Adipocyte (in vitro differentiated cells): ENCODE results near the gene NFE2L1.
"Not testable (repeated sequence)": the region's sequence is repeated elsewhere in the genome, so short reads cannot be mapped to it uniquely, and the experiment has no call there.

Source experiments
- DNase-seq: peaks from one replicate; pipeline ENCODE4 v3.0.0-alpha.2; 2015; ENCODE audit warnings: low read depth
- H3K27me3 ChIP-seq: replicated peaks from 2 replicates; pipeline ENCODE4 v1.7.0; 2013; ENCODE audit warnings: mild to moderate bottlenecking, low read length, moderate library complexity; ENCODE audit not compliant: control insufficient read depth, insufficient read depth
- H3K36me3 ChIP-seq: 2 replicates; pipeline ENCODE4 v1.7.0; 2013; ENCODE audit warnings: low read length, mild to moderate bottlenecking, moderate library complexity; ENCODE audit not compliant: control insufficient read depth, insufficient read depth, severe bottlenecking
- H3K4me1 ChIP-seq: 2 replicates; pipeline ENCODE4 v1.7.0; 2013; ENCODE audit warnings: mild to moderate bottlenecking, low read length, moderate library complexity; ENCODE audit not compliant: control insufficient read depth, insufficient read depth
- H3K4me3 ChIP-seq: 2 replicates; pipeline ENCODE4 v1.7.0; 2013; ENCODE audit warnings: mild to moderate bottlenecking, low read length, moderate library complexity
- H3K9ac ChIP-seq: 2 replicates; pipeline ENCODE4 v1.7.0; 2013; ENCODE audit warnings: mild to moderate bottlenecking, low read length, moderate library complexity
- H3K9me3 ChIP-seq: 2 replicates; pipeline ENCODE4 v1.7.0; 2013; ENCODE audit warnings: mild to moderate bottlenecking, low read length, moderate library complexity; ENCODE audit not compliant: control insufficient read depth

NFE2L1 gene

GRCh38 chr17:48047741-48048383 is at the start of gene NFE2L1:
Gene NFE2L1 (plus strand): TSS chr17:48048359. CDS start chr17:48051119, 2,760 bp downstream.
- peak; percentile 100 for DNase-seq
- Histone ChIP-seq H3K36me3 (peaks cover 6% of the 10 kb centered on the region), H3K4me1 (peaks cover 63% of the 10 kb centered on the region), H3K27me3 (no peaks in the 10 kb centered on the region), H3K9ac (peak within 1 kb of the TSS; percentile 99), H3K9me3 (no peaks in the 10 kb centered on the region), H3K4me3 (peak within 1 kb of the TSS; percentile 99)

GRCh38 chr17:47999582-47999981 is 48.6 kb upstream of the NFE2L1 start:
- H3K36me3 ChIP-seq: no peaks in the 10 kb centered on the region
- H3K9me3 ChIP-seq: no peaks in the 10 kb centered on the region
- H3K4me3 ChIP-seq: no peak overlapping the region
- peaks cover 6% of the 10 kb centered on the region for H3K27me3 ChIP-seq
- H3K9ac ChIP-seq: no peak overlapping the region
- peaks cover 19% of the 10 kb centered on the region for H3K4me1 ChIP-seq
- DNase-seq: no peak

GRCh38 chr17:48001197-48001596 is 47.0 kb upstream of the NFE2L1 start:
- H3K36me3 ChIP-seq: no peaks in the 10 kb centered on the region
- no peak overlapping the region for H3K9ac ChIP-seq
- H3K4me3 ChIP-seq: no peak overlapping the region
- DNase-seq: peak; percentile 42
- no peaks in the 10 kb centered on the region for H3K27me3 ChIP-seq
- H3K4me1 ChIP-seq: peaks cover 22% of the 10 kb centered on the region
- no peaks in the 10 kb centered on the region for H3K9me3 ChIP-seq

GRCh38 chr17:48001657-48002056 is 46.5 kb upstream of the NFE2L1 start:
- H3K9ac ChIP-seq, H3K4me3 ChIP-seq, H3K27me3 ChIP-seq, H3K9me3 ChIP-seq, H3K36me3 ChIP-seq, DNase-seq: not testable (repeated sequence)
- peaks cover 22% of the 10 kb centered on the region for H3K4me1 ChIP-seq

GRCh38 chr17:48002266-48002915 is 45.8 kb upstream of the NFE2L1 start:
- no peaks in the 10 kb centered on the region for H3K36me3 ChIP-seq
- no peaks in the 10 kb centered on the region for H3K9me3 ChIP-seq
- H3K27me3 ChIP-seq: no peaks in the 10 kb centered on the region
- H3K4me1 ChIP-seq: peaks cover 25% of the 10 kb centered on the region
- H3K9ac ChIP-seq: peak overlapping the region; percentile 77
- peak overlapping the region; percentile 22 for H3K4me3 ChIP-seq
- peak; percentile 83 for DNase-seq

- H3K36me3 ChIP-seq: no peaks in the 10 kb centered on the region
Observed at GRCh38 chr17:48002916-48003416, 45.2 kb upstream of the NFE2L1 start.

GRCh38 chr17:48003417-48004151 is 44.6 kb upstream of the NFE2L1 start:
- no peak for DNase-seq
- Histone ChIP-seq H3K4me1 (peaks cover 29% of the 10 kb centered on the region), H3K9ac (no peak overlapping the region), H3K9me3 (no peaks in the 10 kb centered on the region), H3K36me3 (no peaks in the 10 kb centered on the region), H3K27me3 (no peaks in the 10 kb centered on the region), H3K4me3 (no peak overlapping the region)

More at GRCh38 chr17:48002916-48003416, 45.2 kb upstream of the NFE2L1 start:
- Histone ChIP-seq H3K4me1 (peaks cover 25% of the 10 kb centered on the region), H3K4me3 (no peak overlapping the region), H3K27me3 (no peaks in the 10 kb centered on the region), H3K9me3 (no peaks in the 10 kb centered on the region), H3K9ac (peak overlapping the region; percentile 77)
- DNase-seq: peak; percentile 32

- peaks cover 33% of the 10 kb centered on the region for H3K4me1 ChIP-seq
- no peak overlapping the region for H3K9ac ChIP-seq
- H3K9me3 ChIP-seq: no peaks in the 10 kb centered on the region
- H3K27me3 ChIP-seq: no peaks in the 10 kb centered on the region
- H3K4me3 ChIP-seq: no peak overlapping the region
- H3K36me3 ChIP-seq: no peaks in the 10 kb centered on the region
- no peak for DNase-seq
Observed at GRCh38 chr17:48004983-48005382, 43.2 kb upstream of the NFE2L1 start.

- Histone ChIP-seq H3K27me3 (no peaks in the 10 kb centered on the region), H3K9me3 (no peaks in the 10 kb centered on the region), H3K4me3 (no peak overlapping the region), H3K4me1 (peaks cover 31% of the 10 kb centered on the region), H3K36me3 (no peaks in the 10 kb centered on the region), H3K9ac (no peak overlapping the region)
- no peak for DNase-seq
Observed at GRCh38 chr17:48006936-48007709, 41.0 kb upstream of the NFE2L1 start.

- no peaks in the 10 kb centered on the region for H3K9me3 ChIP-seq
- H3K27me3 ChIP-seq: peaks cover 4% of the 10 kb centered on the region
- peaks cover 21% of the 10 kb centered on the region for H3K4me1 ChIP-seq
- no peak overlapping the region for H3K4me3 ChIP-seq
- H3K9ac ChIP-seq: no peak overlapping the region
- no peak for DNase-seq
- H3K36me3 ChIP-seq: no peaks in the 10 kb centered on the region
Observed at GRCh38 chr17:48010193-48010592, 38.0 kb upstream of the NFE2L1 start.
